HG02588 (cell line): ENCODE measurements around the gene RNF213.
"Not testable (repeated sequence)": the region's sequence is repeated elsewhere in the genome, so short reads cannot be mapped to it uniquely, and the experiment has no call there.

Experiments used
- ATAC-seq: cut with Tn5 transposase; IDR thresholded peaks from one replicate; pipeline ENCODE4 v1.9.1; 2021; ENCODE audit warnings: mild to moderate bottlenecking, moderate library complexity; ENCODE audit not compliant: unreplicated experiment

Gene RNF213

GRCh38 chr17:80316927-80317705 lies 56.5 kb downstream of the RNF213 start:
- no peak for ATAC-seq

DNA sequence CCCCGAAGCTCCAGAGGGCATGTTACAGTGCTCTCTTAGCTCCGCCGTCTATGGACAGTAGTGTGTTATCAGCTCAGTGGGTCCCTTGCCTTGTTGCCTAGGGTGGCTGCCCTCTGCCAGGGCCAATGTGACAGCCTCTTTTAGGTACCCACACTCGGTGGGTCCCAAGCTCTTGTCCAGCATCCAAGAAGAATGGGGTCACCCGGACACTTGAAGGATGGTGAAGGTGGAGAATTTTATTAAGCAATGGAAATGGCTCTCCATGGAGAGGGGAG lies 57.0 kb downstream of the RNF213 start:
- no peak for ATAC-seq

DNA sequence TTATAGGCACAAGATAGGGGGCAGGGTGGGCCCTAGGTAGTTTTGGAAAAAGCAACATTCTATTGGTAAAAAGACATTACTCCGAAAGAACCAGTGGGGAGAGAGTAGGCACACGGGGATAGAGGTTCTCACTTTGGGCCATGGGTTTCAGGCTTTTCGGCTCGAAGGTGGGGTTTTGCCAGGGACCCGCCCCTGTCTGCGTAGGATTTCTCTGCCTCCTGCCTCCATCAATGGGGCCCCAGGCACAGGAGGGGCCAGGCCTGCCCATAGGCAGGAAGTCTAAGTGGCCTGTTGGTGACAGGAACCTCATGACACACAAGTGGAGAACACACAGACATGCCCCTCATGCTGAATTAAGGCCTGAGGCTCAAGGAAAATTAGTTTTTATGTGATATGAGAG lies 57.5 kb downstream of the RNF213 start:
- ATAC-seq, result no peak

DNA sequence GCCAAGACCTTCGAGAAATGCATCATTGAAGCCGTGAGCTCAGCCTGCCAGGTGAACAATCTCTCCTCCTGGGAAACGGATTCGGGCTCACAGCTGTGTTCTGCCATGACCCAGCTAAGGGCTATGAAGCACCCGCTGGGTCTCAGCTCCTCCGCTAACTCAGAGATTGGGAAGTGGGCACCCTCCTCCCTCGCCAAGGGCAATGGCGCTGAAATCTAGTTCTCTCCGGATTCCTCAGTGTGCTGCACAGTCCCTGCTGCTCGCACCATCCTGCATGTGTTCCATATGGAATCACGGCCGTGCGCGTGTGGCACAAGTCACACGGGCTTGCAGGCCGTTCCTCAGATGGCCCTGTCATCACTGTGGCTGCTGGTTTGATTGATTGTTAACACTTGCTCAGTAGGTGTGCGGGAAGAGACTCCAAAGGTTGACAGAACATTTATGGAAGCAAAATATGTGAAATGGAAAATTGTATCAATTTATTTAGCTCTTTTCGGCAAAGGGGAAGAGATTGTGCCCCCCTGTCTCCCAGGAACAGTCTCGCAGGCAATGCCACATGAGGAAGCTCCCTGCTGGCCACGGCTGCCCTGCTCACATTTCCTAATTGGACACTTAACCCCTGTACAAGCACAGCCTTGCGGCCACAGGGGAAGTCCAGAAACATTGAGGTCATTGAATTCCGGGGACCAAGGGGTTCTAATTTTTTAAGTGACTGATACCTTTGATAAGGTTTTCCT lies 58.8 kb downstream of the RNF213 start:
- ATAC-seq, result no peak

GRCh38 chr17:80319999-80320344 lies 59.3 kb downstream of the RNF213 start:
- no peak for ATAC-seq

GRCh38 chr17:80320496-80320895 lies 59.8 kb downstream of the RNF213 start:
- no peak for ATAC-seq

GRCh38 chr17:80322864-80323263 lies 62.2 kb downstream of the RNF213 start:
- ATAC-seq, result no peak

GRCh38 chr17:80323982-80324381 lies 63.3 kb downstream of the RNF213 start:
- ATAC-seq, result no peak

- no peak for ATAC-seq
Observed at GRCh38 chr17:80327518-80327917, 66.9 kb downstream of the RNF213 start.

DNA sequence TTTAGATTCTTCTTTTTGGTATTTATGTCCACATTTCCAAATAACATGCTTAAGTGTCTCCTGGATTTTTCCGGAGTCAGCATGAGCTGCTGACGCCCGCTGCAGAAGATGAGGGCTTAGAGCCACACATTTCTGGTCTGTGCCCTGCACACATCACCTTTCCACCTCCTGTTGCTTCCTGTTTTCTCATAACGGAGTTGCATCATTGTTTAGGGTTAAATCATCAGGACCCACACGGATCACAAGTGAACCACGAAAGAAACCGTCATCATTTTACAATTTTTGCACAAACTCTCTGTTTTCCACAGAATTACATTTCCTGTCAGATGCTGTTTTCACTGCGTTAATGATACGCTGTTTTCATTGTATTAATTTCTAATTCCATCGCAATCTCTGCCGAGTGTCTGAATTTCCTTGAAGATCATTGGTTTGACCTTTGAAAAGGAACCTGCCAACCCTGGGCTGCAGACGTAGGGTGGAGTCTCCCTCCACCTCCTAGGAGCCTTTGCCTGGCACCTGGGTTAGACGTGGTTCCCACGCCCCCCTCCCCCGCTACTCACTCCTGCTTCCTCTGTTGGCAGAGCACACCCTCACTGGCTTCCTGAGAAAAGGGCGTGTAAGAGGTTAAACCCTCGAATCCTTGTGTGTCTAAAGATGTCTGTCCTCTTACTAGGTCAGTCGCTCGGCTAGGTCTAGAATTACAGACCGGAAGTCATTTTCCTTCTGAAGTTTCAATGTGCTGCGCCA lies 68.2 kb downstream of the RNF213 start:
- ATAC-seq, result no peak

DNA sequence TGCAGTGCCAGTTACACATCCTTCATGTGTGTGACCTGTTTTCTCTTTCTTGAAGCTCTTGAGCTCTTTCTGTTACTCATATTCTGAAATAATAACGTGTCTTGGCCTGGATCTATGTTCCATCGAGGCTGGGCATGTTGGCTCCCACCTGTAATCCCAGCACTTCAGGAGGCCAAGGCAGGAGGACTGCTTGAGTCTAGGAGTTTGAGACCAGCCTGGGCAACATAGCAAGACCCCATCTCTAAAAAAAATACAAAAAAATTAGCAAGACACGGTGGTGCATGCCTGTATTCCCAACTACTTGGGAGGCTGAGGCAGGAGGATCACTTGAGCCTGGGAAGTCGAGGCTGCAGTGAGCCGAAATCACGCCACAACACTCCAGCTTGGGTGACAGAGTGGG lies 68.8 kb downstream of the RNF213 start:
- ATAC-seq, result not testable (repeated sequence)

DNA sequence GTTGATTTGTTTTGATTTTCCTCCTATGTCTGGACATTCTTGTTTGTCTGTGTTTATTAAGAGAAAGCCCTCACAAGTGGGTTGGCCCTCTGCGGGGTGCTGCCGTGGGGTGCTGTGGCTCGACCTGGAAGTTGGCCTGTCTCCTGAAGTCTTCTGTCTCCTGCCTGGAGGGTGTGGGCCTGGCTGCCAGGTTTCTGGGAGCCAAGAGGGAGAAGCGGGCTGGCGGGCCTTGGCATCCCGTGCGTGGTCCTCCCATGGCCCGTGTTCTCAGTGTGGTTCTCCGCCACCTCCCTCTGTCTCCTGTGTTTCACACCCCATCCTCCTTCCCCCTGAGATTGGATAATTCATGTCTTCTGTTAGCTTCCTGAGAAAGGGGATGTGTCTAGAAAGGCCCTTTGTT lies 69.6 kb downstream of the RNF213 start:
- no peak for ATAC-seq

GRCh38 chr17:80330938-80331337 lies 70.3 kb downstream of the RNF213 start:
- not testable (repeated sequence) for ATAC-seq

- ATAC-seq, result no peak
Observed at GRCh38 chr17:80331820-80332219, 71.2 kb downstream of the RNF213 start.

GRCh38 chr17:80337195-80337895 lies 76.7 kb downstream of the RNF213 start:
- ATAC-seq, result no peak

DNA sequence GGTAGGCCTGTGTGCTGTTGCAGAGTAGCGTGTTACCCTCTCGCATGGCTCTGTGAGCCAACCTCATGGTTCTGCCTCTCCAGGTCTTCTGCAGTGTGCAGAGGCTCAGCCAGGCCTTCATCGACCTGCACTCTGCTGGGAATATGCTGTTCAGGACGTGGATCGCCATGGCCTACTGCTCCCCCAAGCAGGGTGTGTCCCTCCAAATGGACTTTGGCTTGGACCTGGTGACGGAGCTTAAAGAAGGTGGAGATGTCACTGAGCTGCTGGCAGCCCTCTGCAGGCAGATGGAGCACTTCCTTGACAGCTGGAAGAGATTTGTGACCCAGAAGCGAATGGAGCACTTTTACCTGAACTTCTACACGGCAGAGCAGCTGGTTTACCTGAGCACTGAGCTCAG lies 78.5 kb downstream of the RNF213 start:
- no peak for ATAC-seq

DNA sequence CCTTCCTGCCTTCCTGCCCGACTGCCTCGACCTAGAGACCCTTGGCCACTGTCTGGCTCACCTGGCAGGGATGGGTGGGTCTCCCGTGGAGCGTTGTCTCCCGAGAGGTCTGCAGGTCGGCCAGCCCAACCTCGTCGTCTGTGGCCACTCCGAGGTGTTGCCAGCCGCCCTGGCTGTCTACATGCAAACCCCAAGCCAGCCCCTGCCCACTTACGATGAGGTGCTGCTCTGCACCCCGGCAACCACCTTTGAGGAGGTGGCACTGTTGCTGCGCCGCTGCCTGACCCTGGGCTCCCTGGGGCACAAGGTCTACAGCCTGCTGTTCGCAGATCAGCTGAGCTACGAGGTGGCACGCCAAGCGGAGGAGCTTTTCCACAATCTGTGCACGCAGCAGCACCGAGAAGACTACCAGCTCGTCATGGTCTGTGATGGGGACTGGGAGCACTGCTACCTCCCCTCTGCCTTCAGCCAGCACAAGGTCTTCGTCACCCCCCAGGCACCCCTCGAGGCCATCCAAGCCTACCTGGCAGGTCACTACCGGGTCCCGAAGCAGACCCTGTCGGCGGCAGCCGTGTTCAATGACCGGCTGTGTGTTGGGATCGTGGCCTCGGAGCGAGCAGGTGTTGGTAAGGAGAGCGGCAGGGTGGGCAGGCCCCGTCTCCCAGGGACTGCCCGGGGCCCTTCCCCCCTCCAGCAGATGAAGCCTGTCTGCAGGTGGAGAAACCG lies 79.2 kb downstream of the RNF213 start:
- no peak for ATAC-seq

GRCh38 chr17:80345321-80345720 lies 84.7 kb downstream of the RNF213 start:
- ATAC-seq, result no peak

- no peak for ATAC-seq
Observed at GRCh38 chr17:80345841-80346497, 85.3 kb downstream of the RNF213 start.
